ENCODE measurements around the gene CCDC12.
A peak's percentile ranks its signal among the peaks of the same experiment; 100 is the strongest.

CCDC12 gene

GRCh38 chr3:46995901-46996562, 19.5 kb upstream of the CCDC12 start:
- DNase-seq (ENCODE audit: low read depth) = no peak

GRCh38 chr3:46994801-46995731, 18.5 kb upstream of the CCDC12 start:
- DNase-seq (ENCODE audit: low read depth) = no peak

- DNase-seq (ENCODE audit: low read depth) = no peak
Measured at GRCh38 chr3:46993986-46994385, 17.4 kb upstream of the CCDC12 start.

- DNase-seq (ENCODE audit: low read depth) = no peak
Measured at GRCh38 chr3:46993292-46993691, 16.7 kb upstream of the CCDC12 start.

GRCh38 chr3:46992231-46992630, 15.7 kb upstream of the CCDC12 start:
- no peak for DNase-seq (ENCODE audit: low read depth)

GRCh38 chr3:46991406-46992165, 15.0 kb upstream of the CCDC12 start:
- DNase-seq (ENCODE audit: low read depth) = no peak

- no peak for DNase-seq (ENCODE audit: low read depth)
Measured at GRCh38 chr3:46990573-46991374, 14.2 kb upstream of the CCDC12 start.

- DNase-seq (ENCODE audit: low read depth) = no peak
Measured at GRCh38 chr3:46989146-46989810, 12.7 kb upstream of the CCDC12 start.

GRCh38 chr3:46988616-46989015, 12.1 kb upstream of the CCDC12 start:
- DNase-seq (ENCODE audit: low read depth) = no peak

GRCh38 chr3:46987743-46988401, 11.3 kb upstream of the CCDC12 start:
- peak; percentile 47 for DNase-seq (ENCODE audit: low read depth)

GRCh38 chr3:46987319-46987742, 10.8 kb upstream of the CCDC12 start:
- no peak for DNase-seq (ENCODE audit: low read depth)

- no peak for DNase-seq (ENCODE audit: low read depth)
Measured at GRCh38 chr3:46986782-46987310, 10.3 kb upstream of the CCDC12 start.

- DNase-seq (ENCODE audit: low read depth) = no peak
Measured at GRCh38 chr3:46986055-46986730, 9.6 kb upstream of the CCDC12 start.

GRCh38 chr3:46985588-46985987, 9.0 kb upstream of the CCDC12 start:
- DNase-seq (ENCODE audit: low read depth) = no peak

GRCh38 chr3:46984591-46985459, 8.3 kb upstream of the CCDC12 start:
- DNase-seq (ENCODE audit: low read depth) = no peak

GRCh38 chr3:46982546-46982945, 6.0 kb upstream of the CCDC12 start:
- DNase-seq (ENCODE audit: low read depth) = no peak

- no peak for DNase-seq (ENCODE audit: low read depth)
Measured at GRCh38 chr3:46981932-46982471, 5.5 kb upstream of the CCDC12 start.

- DNase-seq (ENCODE audit: low read depth) = no peak
Measured at GRCh38 chr3:46979958-46980497, 3.5 kb upstream of the CCDC12 start.
